Measurements from ENCODE around the gene NEK7. TPM values are rescaled to one million over a fixed set of nuclear protein-coding genes. Genes with fewer than 3 reads are reported as not detected.

NEK7 gene
- polyA plus RNA-seq, 1 donor: 49.7 TPM

GRCh38 chr1:198352975-198353695 lies 196.3 kb downstream of the NEK7 start:
- no peak for DNase-seq

- no peak for DNase-seq
These were observed 201.1 kb downstream of the NEK7 start for GRCh38 chr1:198357937-198358336.

- no peak for DNase-seq
These were observed 202.3 kb downstream of the NEK7 start for GRCh38 chr1:198359024-198359653.

- DNase-seq: no peak
These were observed 203.5 kb downstream of the NEK7 start for GRCh38 chr1:198360208-198360729.

DNA sequence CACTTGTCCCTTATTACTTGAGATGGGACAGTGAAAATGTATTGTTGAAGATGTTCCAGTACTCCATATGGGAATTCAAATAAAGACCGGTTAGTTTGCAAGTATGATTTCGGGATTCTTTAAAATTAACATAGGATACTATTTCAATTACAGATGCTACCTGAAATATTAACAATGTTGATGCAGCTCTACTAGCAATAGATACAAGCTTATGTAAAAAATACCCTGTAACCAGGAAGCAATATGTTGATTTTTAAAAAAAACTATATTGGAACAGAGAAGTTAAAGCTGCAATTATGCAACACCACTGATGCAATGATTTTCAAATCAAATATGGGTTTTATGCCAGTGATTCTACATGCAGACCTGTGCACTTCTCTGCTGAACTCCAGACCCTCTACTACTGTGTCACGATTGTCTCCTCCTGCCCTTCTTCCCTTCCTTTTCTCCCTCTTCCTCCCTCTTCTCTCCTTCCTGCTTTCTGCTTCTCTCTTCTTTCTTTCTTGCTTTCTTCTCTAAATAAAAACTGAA lies 204.5 kb downstream of the NEK7 start:
- no peak for DNase-seq

DNA sequence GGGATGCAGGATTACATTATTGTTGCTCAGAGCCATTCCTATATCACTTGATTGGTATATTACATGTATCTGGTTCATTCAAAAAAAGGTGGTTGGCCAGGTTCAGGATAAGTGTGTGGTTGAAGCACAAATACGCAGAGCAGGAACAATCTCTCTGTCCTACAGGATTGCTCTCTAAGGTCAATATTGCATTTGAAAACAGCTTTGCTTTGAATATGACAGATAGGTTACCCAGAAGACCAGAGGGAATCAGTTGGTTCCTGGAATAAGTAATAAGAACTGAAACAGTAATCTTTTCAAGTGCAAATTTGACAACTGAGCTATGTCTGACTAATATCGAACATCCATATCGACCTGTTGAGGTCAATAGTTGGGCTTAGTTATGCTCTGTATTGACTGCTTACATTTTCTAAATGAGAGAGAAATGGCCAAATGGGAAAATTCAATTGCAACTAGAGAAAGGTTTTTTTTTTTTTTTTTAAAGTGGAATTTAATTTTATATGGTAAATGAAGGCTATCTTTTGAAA lies 206.9 kb downstream of the NEK7 start:
- DNase-seq: no peak

- DNase-seq: no peak
These were observed 207.7 kb downstream of the NEK7 start for GRCh38 chr1:198364471-198364870.

DNA sequence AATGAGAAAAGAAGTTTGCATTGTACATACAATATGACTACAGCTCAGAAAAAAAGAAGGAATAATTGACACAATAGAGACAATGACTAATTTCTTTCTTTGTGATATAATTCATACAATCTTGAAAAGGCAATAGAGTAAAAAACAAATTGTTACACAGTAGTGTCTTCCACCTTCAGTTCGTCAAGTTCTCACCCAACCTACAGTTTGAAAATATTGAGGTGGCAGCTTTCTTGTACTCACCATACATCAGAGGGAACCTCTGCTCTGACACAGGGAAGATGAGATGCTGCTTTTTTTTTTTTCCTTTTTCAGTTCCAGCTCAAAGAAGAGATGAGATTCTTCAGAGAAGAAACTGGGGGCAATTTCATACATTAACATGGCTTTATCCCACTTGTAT lies 210.5 kb downstream of the NEK7 start:
- no peak for DNase-seq

DNA sequence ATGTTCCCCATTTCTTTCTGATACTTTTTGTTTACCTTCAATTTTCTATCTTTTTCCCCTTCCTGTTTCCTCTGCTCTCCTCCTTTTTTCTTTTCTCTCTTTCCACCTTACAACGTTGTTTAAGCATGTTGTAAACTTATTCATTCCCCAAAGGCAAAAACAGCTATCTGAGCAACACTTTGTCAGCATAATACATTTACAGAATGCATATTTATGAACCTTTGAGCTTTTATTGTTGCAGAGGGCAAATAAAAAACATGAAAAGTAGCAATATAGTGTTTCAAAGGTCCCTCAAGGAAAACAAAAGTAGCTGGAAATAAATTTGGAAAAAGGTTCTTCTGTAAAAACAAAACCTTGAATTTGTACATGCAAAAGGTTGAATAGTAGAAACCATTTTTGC lies 214.2 kb downstream of the NEK7 start:
- no peak for DNase-seq

Other genes starting within 250 kb of the NEK7 start
- not detected for gene LHX9, start 239.6 kb upstream of the NEK7 start, polyA plus RNA-seq (ENCODE audit: insufficient read length)

All from left kidney (tissue), 2 donors.